Measurements from ENCODE around the gene AUTS2. TPM values are rescaled to one million over a fixed set of nuclear protein-coding genes. Genes with fewer than 3 reads are reported as not detected.
A peak's percentile ranks its signal among the peaks of the same experiment; 100 is the strongest.

Gene AUTS2
- total RNA-seq, 6 donors from 2014 or later, result 38.9 to 151 (median 55.8) TPM

- TF ChIP-seq EP300 (IDR thresholded peaks at IDR 0.05) (no peak), POLR2AphosphoS5 (IDR thresholded peaks at IDR 0.05) (no peak), CTCF (IDR thresholded peaks at IDR 0.05) (no peak), POLR2A (IDR thresholded peaks at IDR 0.05) (no peak)
- Histone ChIP-seq H3K4me1 (peaks cover 0 to 7% (median 1%) of the 10 kb centered on the region in 4 donors), H3K36me3 (no peaks in the 10 kb centered on the region), H3K9me3 (no peaks in the 10 kb centered on the region), H3K27ac (no peak overlapping the region), H3K4me3 (no peak overlapping the region), H3K27me3 (no peaks in the 10 kb centered on the region)
- ATAC-seq (ENCODE audit: low FRiP score in 2 of 2) (peak in 1 of 2 donors; percentile 13), DNase-seq (peak in 1 of 2 donors; percentile 29)
- 95 to 100% methylated on average over 2 to 6 of the region's 6 CpGs for WGBS, 2 donors
Observed at GRCh38 chr7:69690329-69690728, 92.1 kb downstream of the AUTS2 start.

DNA sequence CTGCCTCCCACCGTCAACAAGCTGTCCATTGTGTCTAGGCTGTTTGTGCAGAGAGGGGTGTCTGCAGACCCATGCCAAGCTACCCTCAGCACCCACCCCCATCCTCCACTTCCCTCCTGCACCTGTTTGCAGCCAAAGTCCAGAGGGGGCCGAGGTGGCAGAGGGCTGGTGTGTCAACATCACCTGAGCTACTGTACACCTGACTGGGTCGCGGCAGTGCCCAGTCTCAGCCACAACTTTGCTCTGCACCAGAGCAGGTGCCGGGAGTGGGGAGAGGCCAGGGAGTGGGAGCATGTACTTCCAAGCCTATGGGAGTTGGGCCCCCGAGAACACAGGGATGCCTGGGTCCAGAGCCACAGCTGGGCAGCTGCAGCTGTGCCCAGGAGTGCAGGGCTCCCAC is 93.1 kb downstream of the AUTS2 start:
- Histone ChIP-seq H3K4me1 (peaks cover 0 to 7% (median 0%) of the 10 kb centered on the region in 4 donors), H3K36me3 (no peaks in the 10 kb centered on the region), H3K27me3 (no peaks in the 10 kb centered on the region), H3K9me3 (no peaks in the 10 kb centered on the region), H3K27ac (no peak overlapping the region), H3K4me3 (no peak overlapping the region)
- 93 to 100% methylated on average over 3 to 6 of the region's 6 CpGs for WGBS, 2 donors
- peak in 1 of 2 donors; percentile 36 for DNase-seq
- ATAC-seq (ENCODE audit: low FRiP score in 2 of 2), result peak in 1 of 2 donors; percentile 39
- TF ChIP-seq EP300 (IDR thresholded peaks at IDR 0.05) (no peak), POLR2AphosphoS5 (IDR thresholded peaks at IDR 0.05) (no peak), POLR2A (IDR thresholded peaks at IDR 0.05) (no peak), CTCF (IDR thresholded peaks at IDR 0.05) (no peak)

DNA sequence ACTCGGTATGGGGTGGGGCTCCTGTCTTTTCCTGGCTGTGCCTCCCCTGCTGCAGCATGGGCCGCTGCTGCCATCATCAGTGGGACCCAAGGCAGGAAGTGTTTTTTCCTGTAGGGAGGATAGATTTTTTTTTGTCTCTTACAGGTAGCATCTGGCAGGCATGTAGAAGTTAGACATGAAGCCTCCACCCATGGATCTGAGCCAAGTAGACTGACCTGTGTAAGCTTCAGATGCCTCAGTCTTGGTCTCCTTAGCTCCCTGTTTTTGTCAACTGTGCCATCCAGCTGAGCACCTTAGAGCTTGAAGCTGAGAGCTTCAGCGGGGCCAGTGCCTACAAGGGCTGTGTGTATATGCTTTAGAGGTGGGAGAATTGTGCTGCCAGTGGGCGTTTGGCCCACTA is 93.5 kb downstream of the AUTS2 start:
- Histone ChIP-seq H3K4me1 (peaks cover 0 to 7% (median 0%) of the 10 kb centered on the region in 4 donors), H3K27me3 (no peaks in the 10 kb centered on the region), H3K27ac (no peak overlapping the region), H3K36me3 (no peaks in the 10 kb centered on the region), H3K9me3 (no peaks in the 10 kb centered on the region), H3K4me3 (no peak overlapping the region)
- no peak for DNase-seq
- no peak for ATAC-seq (ENCODE audit: low FRiP score in 2 of 2)
- WGBS, 2 donors, result 71 to 78% methylated on average over 4 of the region's 4 CpGs
- TF ChIP-seq EP300 (IDR thresholded peaks at IDR 0.05) (no peak), POLR2A (IDR thresholded peaks at IDR 0.05) (no peak), CTCF (IDR thresholded peaks at IDR 0.05) (no peak), POLR2AphosphoS5 (IDR thresholded peaks at IDR 0.05) (no peak)

DNA sequence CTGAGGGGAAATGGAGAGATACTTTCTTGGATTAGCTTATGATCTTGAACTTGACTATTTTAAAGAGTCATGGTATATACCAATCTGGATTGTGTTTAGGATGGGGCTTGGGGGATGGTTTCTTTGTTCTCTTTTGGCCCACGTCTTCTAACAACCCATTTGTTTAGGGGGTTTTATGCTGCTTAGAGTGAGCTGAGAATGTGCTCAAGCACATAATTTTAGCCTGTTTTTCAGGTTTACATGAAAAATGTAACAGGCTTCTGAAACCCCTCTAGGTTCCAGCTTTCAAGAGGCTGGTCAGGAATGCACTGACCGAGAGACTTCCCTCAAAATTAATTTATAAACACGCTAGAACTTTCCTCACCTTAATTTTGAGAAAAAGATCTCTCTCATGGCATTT is 94.3 kb downstream of the AUTS2 start:
- ATAC-seq (ENCODE audit: low FRiP score in 2 of 2) (no peak), DNase-seq (no peak)
- TF ChIP-seq EP300 (IDR thresholded peaks at IDR 0.05) (no peak), POLR2AphosphoS5 (IDR thresholded peaks at IDR 0.05) (no peak), POLR2A (IDR thresholded peaks at IDR 0.05) (no peak), CTCF (IDR thresholded peaks at IDR 0.05) (no peak)
- Histone ChIP-seq H3K4me3 (no peak overlapping the region), H3K27me3 (no peaks in the 10 kb centered on the region), H3K27ac (no peak overlapping the region), H3K9me3 (no peaks in the 10 kb centered on the region), H3K36me3 (no peaks in the 10 kb centered on the region), H3K4me1 (peaks cover 0 to 4% (median 0%) of the 10 kb centered on the region in 4 donors)
- WGBS, 2 donors, result 69 to 78% methylated on average over 3 of the region's 3 CpGs

DNA sequence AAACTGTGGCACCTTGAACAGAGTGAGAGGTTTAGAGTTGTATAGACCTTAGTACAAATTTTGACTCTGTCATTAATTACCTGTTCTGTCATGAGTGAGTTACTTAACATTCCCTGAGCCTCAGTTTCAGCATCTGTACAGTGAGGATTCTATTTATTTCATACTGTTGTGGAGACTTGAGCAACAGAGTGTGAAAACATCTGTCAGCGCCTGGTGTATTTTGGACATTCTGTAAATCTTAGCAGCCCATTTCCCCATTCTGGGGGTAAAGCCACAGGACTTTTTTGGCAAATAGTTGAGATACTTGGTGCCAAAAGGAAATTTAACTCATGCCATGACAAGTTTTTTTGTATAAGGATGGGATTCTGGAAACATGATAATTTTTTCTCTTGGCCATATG is 94.8 kb downstream of the AUTS2 start:
- Histone ChIP-seq H3K27me3 (no peaks in the 10 kb centered on the region), H3K36me3 (no peaks in the 10 kb centered on the region), H3K4me3 (no peak overlapping the region), H3K4me1 (peaks cover 0 to under 1% (median 0%) of the 10 kb centered on the region in 4 donors), H3K27ac (no peak overlapping the region), H3K9me3 (no peaks in the 10 kb centered on the region)
- ATAC-seq (ENCODE audit: low FRiP score in 2 of 2), result no peak
- TF ChIP-seq CTCF (IDR thresholded peaks at IDR 0.05) (no peak), POLR2A (IDR thresholded peaks at IDR 0.05) (no peak), EP300 (IDR thresholded peaks at IDR 0.05) (no peak), POLR2AphosphoS5 (IDR thresholded peaks at IDR 0.05) (no peak)
- DNase-seq, result no peak
- 61 to 87% methylated on average over 1 of the region's 1 CpG for WGBS, 2 donors
